B cell (primary cell): ENCODE measurements around the gene AEBP1.

Experiments
- CTCF ChIP-seq: fragments of 200-600 bp; IDR thresholded peaks from one replicate; pipeline ENCODE4 v1.8.0; 2022; ENCODE audit warnings: antibody characterized with exemption, mild to moderate bottlenecking
- EZH2 ChIP-seq: IDR thresholded peaks from 2 replicates; pipeline ENCODE4 v1.6.1; 2012; ENCODE audit warnings: borderline replicate concordance, low read depth, mild to moderate bottlenecking, moderate library complexity, low read length; ENCODE audit not compliant: insufficient read depth, poor library complexity, severe bottlenecking

GRCh38 chr7:44112231-44112996 is 8.3 kb downstream of the AEBP1 start:
- TF ChIP-seq CTCF (no peak), EZH2 (no peak)
